ENCODE results near the gene RARRES1. TPM values are rescaled to one million over a fixed set of nuclear protein-coding genes. Genes with fewer than 3 reads are reported as not detected.

The RARRES1 gene
- total RNA-seq, 1 donor from 2014 or later: 2.4 TPM

GRCh38 chr3:158765518-158766205 lies 33.4 kb upstream of the RARRES1 start:
- no peak for DNase-seq (ENCODE audit: low read depth, low spot score)

DNA sequence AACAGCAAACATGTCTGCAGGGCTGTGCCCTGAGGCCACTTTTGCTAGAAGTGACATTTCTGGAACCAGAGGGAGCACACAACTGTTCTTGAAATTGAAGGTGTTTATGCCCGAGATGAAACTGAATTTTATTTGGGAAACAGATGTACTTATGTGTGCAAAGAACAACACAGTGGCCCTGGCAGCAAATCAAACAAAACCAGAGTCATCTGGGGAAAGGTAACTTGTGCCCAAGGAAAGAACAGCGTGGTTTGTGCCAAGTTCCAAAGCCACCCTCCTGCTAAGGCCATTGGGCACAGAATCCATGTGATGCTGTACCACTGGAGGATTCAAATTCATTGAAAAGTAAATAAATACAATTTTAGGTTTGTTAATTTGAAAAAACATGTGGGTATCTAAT lies 31.2 kb upstream of the RARRES1 start:
- DNase-seq (ENCODE audit: low read depth, low spot score): no peak

- no peak for DNase-seq (ENCODE audit: low read depth, low spot score)
Observed at GRCh38 chr3:158762701-158763100, 30.4 kb upstream of the RARRES1 start.

GRCh38 chr3:158761350-158761749 lies 29.1 kb upstream of the RARRES1 start:
- DNase-seq (ENCODE audit: low read depth, low spot score): no peak

- DNase-seq (ENCODE audit: low read depth, low spot score): no peak
Observed at GRCh38 chr3:158755421-158755820, 23.2 kb upstream of the RARRES1 start.

DNA sequence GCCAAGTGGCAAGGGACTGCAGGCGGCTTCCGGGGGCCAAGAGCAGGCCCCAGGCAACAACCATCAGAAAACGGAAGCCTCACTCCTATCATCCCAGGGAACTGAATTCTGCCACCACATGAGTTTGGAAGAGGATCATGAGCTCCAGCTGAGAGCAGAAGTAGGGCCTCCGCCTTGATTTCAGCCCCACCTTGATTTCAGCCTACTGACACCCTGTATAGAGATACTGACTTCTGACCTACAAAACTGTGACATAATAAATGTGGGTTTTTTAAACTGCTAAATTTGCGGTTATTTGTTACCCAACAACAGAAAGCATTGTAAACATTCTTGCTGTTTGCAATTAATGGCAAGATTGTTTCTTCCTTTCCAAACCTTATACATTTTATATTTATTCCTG lies 21.6 kb upstream of the RARRES1 start:
- DNase-seq (ENCODE audit: low read depth, low spot score): no peak

GRCh38 chr3:158751316-158751715 lies 19.1 kb upstream of the RARRES1 start:
- no peak for DNase-seq (ENCODE audit: low read depth, low spot score)

- no peak for DNase-seq (ENCODE audit: low read depth, low spot score)
Observed at GRCh38 chr3:158750016-158750415, 17.8 kb upstream of the RARRES1 start.

DNA sequence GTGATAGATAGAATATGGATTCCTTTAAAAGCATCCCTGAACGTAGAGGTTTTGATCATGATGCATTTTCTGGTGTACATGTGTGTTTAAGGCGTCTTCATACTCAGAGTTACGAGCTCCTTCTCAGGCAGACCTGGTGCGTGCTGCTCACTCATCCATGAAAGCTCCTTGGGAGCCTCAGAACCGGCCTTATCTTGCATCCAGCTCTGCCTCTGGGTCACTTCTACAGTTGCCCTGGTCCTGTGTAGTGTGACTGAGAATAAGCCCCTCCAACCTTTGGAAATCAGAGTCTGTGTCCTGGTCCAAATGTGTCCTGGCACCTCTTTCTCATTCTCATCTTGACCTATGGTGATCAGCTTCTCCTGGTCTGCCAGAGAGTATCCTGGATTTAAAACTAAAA lies 17.3 kb upstream of the RARRES1 start:
- DNase-seq (ENCODE audit: low read depth, low spot score): no peak

DNA sequence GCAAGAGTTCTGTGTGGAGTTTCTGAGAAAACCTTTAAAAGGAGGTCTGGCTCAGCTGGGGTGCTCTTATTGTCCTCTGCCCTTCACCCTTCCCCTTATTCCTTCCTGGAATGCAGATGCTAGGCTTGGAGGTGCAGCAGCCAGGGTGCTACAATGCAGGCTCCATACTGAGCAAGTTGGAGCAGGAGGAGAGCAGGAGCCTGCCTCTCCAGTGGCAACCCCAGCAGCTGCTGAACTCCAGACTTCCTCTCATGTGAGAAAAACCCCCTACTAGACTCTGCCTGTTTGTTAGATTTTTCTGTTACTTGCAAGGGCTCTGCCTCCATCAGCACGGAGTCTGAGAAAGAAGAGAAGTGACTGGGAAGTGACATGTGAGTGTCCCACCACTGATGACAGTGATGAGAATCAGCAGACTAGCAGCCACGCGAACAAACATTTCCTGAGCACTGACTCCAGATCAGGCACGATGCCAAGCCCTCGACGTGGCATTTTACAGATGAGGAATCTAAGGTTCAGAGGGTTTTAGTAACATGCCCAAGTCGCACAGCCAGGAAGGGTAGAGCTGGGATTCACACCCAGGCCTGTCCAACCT lies 16.1 kb upstream of the RARRES1 start:
- no peak for DNase-seq (ENCODE audit: low read depth, low spot score)

- DNase-seq (ENCODE audit: low read depth, low spot score): no peak
Observed at GRCh38 chr3:158747417-158747816, 15.2 kb upstream of the RARRES1 start.

- no peak for DNase-seq (ENCODE audit: low read depth, low spot score)
Observed at GRCh38 chr3:158745551-158745950, 13.3 kb upstream of the RARRES1 start.

GRCh38 chr3:158744567-158745288 lies 12.5 kb upstream of the RARRES1 start:
- DNase-seq (ENCODE audit: low read depth, low spot score): no peak

GRCh38 chr3:158743664-158744566 lies 11.7 kb upstream of the RARRES1 start:
- DNase-seq (ENCODE audit: low read depth, low spot score): no peak

- DNase-seq (ENCODE audit: low read depth, low spot score): no peak
Observed at GRCh38 chr3:158742871-158743663, 10.8 kb upstream of the RARRES1 start.

GRCh38 chr3:158739661-158740060 lies 7.4 kb upstream of the RARRES1 start:
- no peak for DNase-seq (ENCODE audit: low read depth, low spot score)

GRCh38 chr3:158739078-158739477 lies 6.8 kb upstream of the RARRES1 start:
- DNase-seq (ENCODE audit: low read depth, low spot score): no peak

DNA sequence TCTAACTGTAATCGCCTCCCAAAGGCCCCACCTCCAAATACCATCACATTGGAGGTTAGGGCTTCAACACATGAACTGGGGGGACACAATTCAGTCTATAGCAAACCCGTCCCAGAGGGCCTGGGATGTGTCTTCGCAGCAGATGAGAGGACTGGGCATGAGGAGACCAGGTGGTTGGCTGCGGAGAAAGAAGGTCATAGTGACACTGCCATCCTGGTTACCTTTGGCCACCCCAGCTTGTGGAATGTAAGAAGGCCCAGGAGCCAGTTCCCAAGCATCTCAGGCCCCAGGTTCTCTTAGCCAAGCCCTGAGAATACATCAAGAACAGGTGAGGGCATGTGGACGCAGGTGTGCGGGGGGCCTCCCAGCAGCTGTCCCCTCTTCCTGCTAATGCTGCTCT lies 6.4 kb upstream of the RARRES1 start:
- DNase-seq (ENCODE audit: low read depth, low spot score): no peak

DNA sequence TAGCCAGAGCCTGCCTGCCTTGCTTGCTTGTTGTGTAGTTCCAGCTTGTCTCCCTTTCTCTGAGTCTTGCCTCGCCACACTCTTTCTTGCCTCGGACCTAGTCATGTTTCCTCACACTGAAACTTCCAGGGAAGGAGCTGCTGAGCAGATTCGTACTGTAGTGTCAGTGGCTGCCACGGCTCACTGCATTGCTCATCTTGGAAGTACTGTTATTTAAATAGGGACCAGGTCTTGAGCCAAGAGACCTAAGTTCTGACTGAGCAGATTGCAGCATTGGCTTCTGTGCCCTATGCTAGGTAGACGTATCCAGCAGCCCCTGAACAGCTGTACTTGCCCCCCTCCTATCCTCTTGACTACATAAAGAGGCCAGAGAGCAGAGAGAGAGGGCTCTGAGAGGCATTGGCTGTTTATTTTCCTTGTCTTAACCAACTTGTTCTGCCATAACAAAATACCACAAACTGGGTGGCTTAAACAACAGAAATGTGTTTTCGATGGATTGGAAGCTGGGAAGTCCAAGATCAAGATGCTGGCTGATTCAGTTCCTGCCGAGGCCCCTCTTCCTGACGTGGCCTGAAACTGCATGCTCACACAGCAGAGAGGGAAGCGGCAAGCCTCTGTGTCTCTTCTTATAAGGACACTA lies 5.8 kb upstream of the RARRES1 start:
- DNase-seq (ENCODE audit: low read depth, low spot score): no peak

GRCh38 chr3:158737410-158737809 lies 5.2 kb upstream of the RARRES1 start:
- no peak for DNase-seq (ENCODE audit: low read depth, low spot score)
